SK-N-SH treated with all-trans-retinoic acid at 6 μM for 48 hours (cell line): ENCODE results near the gene SYNGR1.
A peak's percentile ranks its signal among the peaks of the same experiment; 100 is the strongest.
"Not testable (repeated sequence)": the region's sequence is repeated elsewhere in the genome, so short reads cannot be mapped to it uniquely, and the experiment has no call there.

Experiments used
- ATAC-seq: fragments of 200-7000 bp; cut with Tn5 transposase; 3 replicates; pipeline ENCODE4 v1.9.1; 2020; ENCODE audit warnings: mild to moderate bottlenecking, moderate library complexity
- ARNTL ChIP-seq: fragments of 450-650 bp; formaldehyde crosslinking; IDR thresholded peaks from 2 replicates; pipeline ENCODE4 v1.5.0; 2020; ENCODE audit warnings: low read depth, mild to moderate bottlenecking, moderate library complexity, borderline replicate concordance
- BACH2 ChIP-seq: fragments of 250-450 bp; sonication (Bioruptor Pico); IDR thresholded peaks from 2 replicates; pipeline ENCODE4 v1.9.0; 2021; ENCODE audit warnings: mild to moderate bottlenecking, borderline replicate concordance
- CREB5 ChIP-seq: fragments of 250-450 bp; sonication (Bioruptor Pico); IDR thresholded peaks from 2 replicates; pipeline ENCODE4 v1.5.1; 2020; ENCODE audit warnings: low read depth, mild to moderate bottlenecking, moderate library complexity
- ESRRG ChIP-seq: fragments of 250-450 bp; sonication (Bioruptor Pico); IDR thresholded peaks from 2 replicates; pipeline ENCODE4 v1.6.1; 2021; ENCODE audit warnings: mild to moderate bottlenecking
- GLIS3 ChIP-seq: fragments of 250-450 bp; sonication (Bioruptor Pico); IDR thresholded peaks from 2 replicates; pipeline ENCODE4 v1.5.0; 2020; ENCODE audit warnings: mild to moderate bottlenecking, moderate library complexity
- ISL1 ChIP-seq: fragments of 250-450 bp; sonication (Bioruptor Pico); IDR thresholded peaks from 2 replicates; pipeline ENCODE4 v2.1.2; 2022; ENCODE audit warnings: mild to moderate bottlenecking, moderate library complexity
- PPARA ChIP-seq: fragments of 250-450 bp; sonication (Bioruptor Pico); IDR thresholded peaks from 2 replicates; pipeline ENCODE4 v1.5.0; 2020; ENCODE audit warnings: mild to moderate bottlenecking, borderline replicate concordance
- RARB ChIP-seq: fragments of 250-450 bp; sonication (Bioruptor Pico); IDR thresholded peaks from 2 replicates; pipeline ENCODE4 v1.8.0; 2021; ENCODE audit warnings: mild to moderate bottlenecking, moderate library complexity
- SNAI2 ChIP-seq: fragments of 250-450 bp; sonication (Bioruptor Pico); IDR thresholded peaks from 2 replicates; pipeline ENCODE4 v1.5.0; 2020; ENCODE audit warnings: mild to moderate bottlenecking, moderate library complexity
- TCF4 ChIP-seq: fragments of 250-450 bp; sonication (Bioruptor Pico); IDR thresholded peaks from 2 replicates; pipeline ENCODE4 v1.8.0; 2021; ENCODE audit warnings: mild to moderate bottlenecking, moderate library complexity, borderline replicate concordance
- TOX ChIP-seq: fragments of 250-450 bp; sonication (Bioruptor Pico); IDR thresholded peaks from 2 replicates; pipeline ENCODE4 v1.8.0; 2021; ENCODE audit warnings: mild to moderate bottlenecking, moderate library complexity, borderline replicate concordance
- ZFP3 ChIP-seq: fragments of 250-450 bp; sonication (Bioruptor Pico); IDR thresholded peaks from 2 replicates; pipeline ENCODE4 v1.5.0; 2020; ENCODE audit warnings: mild to moderate bottlenecking, moderate library complexity
- ZFP30 ChIP-seq: fragments of 450-650 bp; formaldehyde crosslinking; IDR thresholded peaks from 2 replicates; pipeline ENCODE4 v1.5.0; 2022; ENCODE audit warnings: mild to moderate bottlenecking, moderate library complexity
- ZNF565 ChIP-seq: fragments of 450-650 bp; formaldehyde crosslinking; conservative IDR thresholded peaks from 2 replicates; pipeline ENCODE4 v1.5.0; 2020; ENCODE audit warnings: low read depth, mild to moderate bottlenecking, moderate library complexity
- ZNF70 ChIP-seq: fragments of 450-650 bp; formaldehyde crosslinking; IDR thresholded peaks from 2 replicates; pipeline ENCODE4 v1.5.0; 2020; ENCODE audit warnings: mild to moderate bottlenecking, moderate library complexity
- TF ChIP-seq, protein P1 (sequence below): fragments of 250-450 bp; sonication (Bioruptor Pico); IDR thresholded peaks from 2 replicates; pipeline ENCODE4 v1.8.0; 2021; ENCODE audit warnings: low read depth, mild to moderate bottlenecking, moderate library complexity, borderline replicate concordance
- TF ChIP-seq, protein P2 (sequence below): fragments of 250-450 bp; sonication (Bioruptor Pico); IDR thresholded peaks from 2 replicates; pipeline ENCODE4 v1.5.0; 2020; ENCODE audit warnings: mild to moderate bottlenecking, moderate library complexity

Gene SYNGR1

DNA sequence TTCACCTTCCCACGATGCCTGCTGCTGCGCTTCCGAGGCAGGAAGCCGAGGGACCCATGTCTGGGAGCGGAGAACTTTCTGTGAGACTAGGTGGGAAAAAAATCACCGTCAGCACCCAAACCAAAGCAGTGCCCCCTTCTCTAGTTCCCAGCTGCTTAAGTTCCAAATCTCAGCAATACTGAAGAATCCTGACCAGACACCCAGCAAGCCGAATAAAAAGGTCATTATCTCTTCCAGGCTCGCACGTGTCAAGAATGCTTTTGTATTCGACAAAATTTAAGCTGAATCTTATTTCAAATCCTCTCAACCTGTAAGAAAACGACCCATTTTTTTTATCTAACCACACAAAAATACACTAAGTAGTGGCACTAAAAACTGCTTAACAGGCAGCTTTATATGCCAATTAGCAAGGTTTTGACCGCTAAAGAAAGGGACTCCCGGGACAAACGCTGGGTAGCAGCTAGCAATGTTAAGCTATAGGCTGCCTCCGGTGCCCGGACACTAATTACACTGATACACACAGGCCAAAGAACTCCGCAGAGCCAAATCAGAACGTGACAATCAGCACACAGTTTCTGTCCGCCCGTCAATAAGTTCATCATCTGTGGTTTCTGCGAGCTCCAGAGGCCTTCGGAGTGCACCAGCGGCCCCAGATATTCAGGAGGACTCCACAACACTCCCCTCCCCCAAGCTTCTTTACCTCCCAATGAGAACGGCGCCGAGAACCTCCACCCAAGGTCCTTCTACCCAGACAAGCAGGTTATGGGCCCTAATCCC, 31.1 kb upstream of the SYNGR1 start:
- ATAC-seq: peak; percentile 10

DNA sequence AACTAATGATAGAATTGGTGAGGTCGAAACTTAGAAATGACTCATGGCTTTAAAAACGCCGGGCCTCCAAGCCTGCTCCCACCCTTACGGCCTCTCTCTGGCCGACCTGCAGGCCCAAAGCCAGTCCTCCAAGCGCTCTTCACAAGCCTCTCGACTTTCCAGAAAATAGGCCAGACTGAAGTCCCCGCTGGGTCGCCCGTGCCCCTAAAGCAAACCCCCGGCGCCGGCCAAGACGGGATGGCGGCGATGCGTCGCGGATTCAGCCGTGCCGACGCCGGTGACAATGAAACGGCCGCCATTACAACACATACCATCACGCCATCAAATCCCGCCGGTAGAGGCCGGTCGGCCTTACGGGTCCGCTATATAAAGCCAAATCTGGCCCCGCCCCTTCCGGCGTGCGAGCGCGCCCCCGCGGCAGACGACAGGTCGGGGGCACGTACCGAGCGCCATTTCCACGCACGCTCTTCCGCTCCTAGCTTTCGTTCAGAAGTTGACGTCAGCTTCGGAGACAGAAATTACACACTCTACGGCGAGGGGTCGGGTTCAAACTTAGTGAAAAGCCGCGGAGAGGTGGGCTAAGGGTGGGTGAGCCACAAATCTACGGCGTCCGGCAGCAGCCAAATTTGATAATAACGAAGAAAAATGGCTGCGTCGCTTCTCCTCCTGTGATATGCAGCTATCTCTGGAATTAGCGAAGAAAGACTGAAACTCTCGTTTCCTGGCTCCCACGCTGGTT, 30.3 kb upstream of the SYNGR1 start, which contains the start of gene RPL3:
TSS of gene RPL3 (minus strand) at position 340 of the 739 bp plus-strand sequence. CDS start at position 314, 26 bp downstream.
- TF ChIP-seq RARB (CRISPR knock-in tag): no peak
- TF ChIP-seq SNAI2 (CRISPR knock-in tag): no peak
- 0 out of 2 replicates have a peak, but pooled peaks have one; percentile 11 for TF ChIP-seq GLIS3 (CRISPR knock-in tag)
- ATAC-seq: peak; percentile 75

More for the DNA sequence above, 31.1 kb upstream of the SYNGR1 start:
- TF ChIP-seq ZFP3 (CRISPR knock-in tag) (no peak), SNAI2 (CRISPR knock-in tag) (no peak), ZFP30 (CRISPR knock-in tag) (no peak), CREB5 (CRISPR knock-in tag) (no peak), PPARA (CRISPR knock-in tag) (no peak), ZNF70 (CRISPR knock-in tag) (no peak), TCF4 (CRISPR knock-in tag) (no peak), TOX (CRISPR knock-in tag) (no peak), ESRRG (CRISPR knock-in tag) (no peak), ZNF565 (CRISPR knock-in tag) (no peak)
- TF ChIP-seq, protein P1, sequence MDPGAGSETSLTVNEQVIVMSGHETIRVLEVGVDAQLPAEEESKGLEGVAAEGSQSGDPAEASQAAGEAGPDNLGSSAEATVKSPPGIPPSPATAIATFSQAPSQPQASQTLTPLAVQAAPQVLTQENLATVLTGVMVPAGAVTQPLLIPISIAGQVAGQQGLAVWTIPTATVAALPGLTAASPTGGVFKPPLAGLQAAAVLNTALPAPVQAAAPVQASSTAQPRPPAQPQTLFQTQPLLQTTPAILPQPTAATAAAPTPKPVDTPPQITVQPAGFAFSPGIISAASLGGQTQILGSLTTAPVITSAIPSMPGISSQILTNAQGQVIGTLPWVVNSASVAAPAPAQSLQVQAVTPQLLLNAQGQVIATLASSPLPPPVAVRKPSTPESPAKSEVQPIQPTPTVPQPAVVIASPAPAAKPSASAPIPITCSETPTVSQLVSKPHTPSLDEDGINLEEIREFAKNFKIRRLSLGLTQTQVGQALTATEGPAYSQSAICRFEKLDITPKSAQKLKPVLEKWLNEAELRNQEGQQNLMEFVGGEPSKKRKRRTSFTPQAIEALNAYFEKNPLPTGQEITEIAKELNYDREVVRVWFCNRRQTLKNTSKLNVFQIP: no peak
- TF ChIP-seq, protein P2, sequence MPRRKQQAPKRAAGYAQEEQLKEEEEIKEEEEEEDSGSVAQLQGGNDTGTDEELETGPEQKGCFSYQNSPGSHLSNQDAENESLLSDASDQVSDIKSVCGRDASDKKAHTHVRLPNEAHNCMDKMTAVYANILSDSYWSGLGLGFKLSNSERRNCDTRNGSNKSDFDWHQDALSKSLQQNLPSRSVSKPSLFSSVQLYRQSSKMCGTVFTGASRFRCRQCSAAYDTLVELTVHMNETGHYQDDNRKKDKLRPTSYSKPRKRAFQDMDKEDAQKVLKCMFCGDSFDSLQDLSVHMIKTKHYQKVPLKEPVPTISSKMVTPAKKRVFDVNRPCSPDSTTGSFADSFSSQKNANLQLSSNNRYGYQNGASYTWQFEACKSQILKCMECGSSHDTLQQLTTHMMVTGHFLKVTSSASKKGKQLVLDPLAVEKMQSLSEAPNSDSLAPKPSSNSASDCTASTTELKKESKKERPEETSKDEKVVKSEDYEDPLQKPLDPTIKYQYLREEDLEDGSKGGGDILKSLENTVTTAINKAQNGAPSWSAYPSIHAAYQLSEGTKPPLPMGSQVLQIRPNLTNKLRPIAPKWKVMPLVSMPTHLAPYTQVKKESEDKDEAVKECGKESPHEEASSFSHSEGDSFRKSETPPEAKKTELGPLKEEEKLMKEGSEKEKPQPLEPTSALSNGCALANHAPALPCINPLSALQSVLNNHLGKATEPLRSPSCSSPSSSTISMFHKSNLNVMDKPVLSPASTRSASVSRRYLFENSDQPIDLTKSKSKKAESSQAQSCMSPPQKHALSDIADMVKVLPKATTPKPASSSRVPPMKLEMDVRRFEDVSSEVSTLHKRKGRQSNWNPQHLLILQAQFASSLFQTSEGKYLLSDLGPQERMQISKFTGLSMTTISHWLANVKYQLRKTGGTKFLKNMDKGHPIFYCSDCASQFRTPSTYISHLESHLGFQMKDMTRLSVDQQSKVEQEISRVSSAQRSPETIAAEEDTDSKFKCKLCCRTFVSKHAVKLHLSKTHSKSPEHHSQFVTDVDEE (CRISPR knock-in tag): no peak

DNA sequence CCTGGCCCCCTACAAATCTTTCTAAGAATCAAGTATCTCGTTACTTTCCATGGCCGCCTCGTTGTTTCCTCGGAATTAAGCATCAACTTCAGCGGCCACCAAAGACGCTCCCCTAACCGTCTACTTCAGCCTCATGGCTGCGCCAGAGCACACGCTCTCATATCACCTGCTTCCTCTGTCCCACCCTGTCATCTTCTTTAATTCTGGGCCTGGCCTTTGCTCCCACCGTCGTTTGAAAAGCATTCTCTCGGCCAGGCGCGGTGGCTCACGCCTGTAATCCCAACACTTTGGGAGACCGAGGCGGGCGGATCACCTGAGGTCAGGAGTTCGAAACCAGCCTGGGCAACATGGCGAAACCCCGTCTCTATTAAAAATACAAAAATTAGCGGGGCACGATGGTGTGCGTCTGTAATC, 29.2 kb upstream of the SYNGR1 start:
- not testable (repeated sequence) for ATAC-seq

DNA sequence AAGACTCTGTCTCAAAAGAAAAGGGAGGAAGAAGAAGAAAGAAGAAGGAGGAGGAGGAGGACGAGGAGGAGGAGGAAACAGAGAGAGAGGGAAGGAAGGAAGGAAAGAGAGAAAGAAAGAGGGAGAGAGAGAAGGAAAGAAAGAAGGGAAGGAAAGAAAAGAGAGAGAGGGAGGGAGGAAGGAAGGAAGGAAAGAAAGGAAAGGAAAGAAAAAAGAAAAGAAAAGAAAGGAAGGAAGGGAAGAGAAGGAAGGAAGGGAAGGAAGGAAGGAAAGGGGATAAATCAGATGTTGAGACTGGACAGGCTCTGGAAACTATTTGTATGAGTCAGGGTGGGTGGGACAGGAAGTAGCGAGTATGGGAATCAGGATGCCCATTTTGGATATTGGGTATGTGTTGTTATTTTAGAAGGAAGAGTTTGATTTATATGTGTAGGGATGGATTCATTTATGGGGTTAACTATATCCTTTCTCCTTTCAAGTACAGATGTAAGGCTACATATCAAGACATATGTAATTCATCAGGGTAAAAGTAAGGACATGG, 24.3 kb upstream of the SYNGR1 start:
- TF ChIP-seq ESRRG (CRISPR knock-in tag) (no peak), ZNF70 (CRISPR knock-in tag) (no peak), BACH2 (no peak), ARNTL (CRISPR knock-in tag) (no peak), SNAI2 (CRISPR knock-in tag) (no peak), ISL1 (CRISPR knock-in tag) (no peak), ZNF565 (CRISPR knock-in tag) (no peak)
- TF ChIP-seq, protein P2 (CRISPR knock-in tag): no peak
- peak; percentile 50; the same call in 2 of the 3 replicates for ATAC-seq
